ENCODE data around the gene MRPL57.
"Not testable (repeated sequence)": the region's sequence is repeated elsewhere in the genome, so short reads cannot be mapped to it uniquely, and the experiment has no call there.

MRPL57 gene

GRCh38 chr13:21208652-21209154 is 32.2 kb downstream of the MRPL57 start:
- Histone ChIP-seq H3K27ac (no peak overlapping the region), H3K9ac (ENCODE audit: insufficient read length) (no peak overlapping the region), H3K36me3 (ENCODE audit: insufficient read depth, low read length) (no peaks in the 10 kb centered on the region), H3K4me3 (no peak overlapping the region), H3K9me3 (ENCODE audit: low read depth, low read length) (no peaks in the 10 kb centered on the region)
- TF ChIP-seq POLR2AphosphoS5 (IDR thresholded peaks at IDR 0.05; ENCODE audit: borderline replicate concordance, low read depth, low read length) (no peak), EZH2 (IDR thresholded peaks at IDR 0.05) (no peak), FOXP2 (optimal IDR thresholded peaks at IDR 0.05; ENCODE audit: control extremely low read depth, extremely low read length, insufficient read depth) (no peak)
- no peak for DNase-seq (ENCODE audit: low read depth, low spot score)

GRCh38 chr13:21212138-21212775 is 35.8 kb downstream of the MRPL57 start:
- TF ChIP-seq FOXP2 (optimal IDR thresholded peaks at IDR 0.05; ENCODE audit: control extremely low read depth, extremely low read length, insufficient read depth) (no peak), POLR2AphosphoS5 (IDR thresholded peaks at IDR 0.05; ENCODE audit: borderline replicate concordance, low read depth, low read length) (no peak), EZH2 (IDR thresholded peaks at IDR 0.05) (no peak)
- DNase-seq (ENCODE audit: low read depth, low spot score) = no peak

GRCh38 chr13:21215419-21215818 is 39.0 kb downstream of the MRPL57 start:
- not testable (repeated sequence) for H3K27ac ChIP-seq; DNase-seq (ENCODE audit: low read depth, low spot score); H3K36me3 ChIP-seq (ENCODE audit: insufficient read depth, low read length); H3K9ac ChIP-seq (ENCODE audit: insufficient read length); H3K4me3 ChIP-seq; H3K9me3 ChIP-seq (ENCODE audit: low read depth, low read length)

More at GRCh38 chr13:21212138-21212775, 35.8 kb downstream of the MRPL57 start:
- H3K36me3 ChIP-seq (ENCODE audit: insufficient read depth, low read length) = no peaks in the 10 kb centered on the region
- H3K27ac ChIP-seq = no peak overlapping the region
- H3K9ac ChIP-seq (ENCODE audit: insufficient read length) = no peak overlapping the region
- H3K4me3 ChIP-seq = no peak overlapping the region
- H3K9me3 ChIP-seq (ENCODE audit: low read depth, low read length) = no peaks in the 10 kb centered on the region

- Histone ChIP-seq H3K27ac (no peak overlapping the region), H3K36me3 (ENCODE audit: insufficient read depth, low read length) (no peaks in the 10 kb centered on the region), H3K9ac (ENCODE audit: insufficient read length) (no peak overlapping the region), H3K9me3 (ENCODE audit: low read depth, low read length) (no peaks in the 10 kb centered on the region), H3K4me3 (no peak overlapping the region)
- TF ChIP-seq EZH2 (IDR thresholded peaks at IDR 0.05) = no peak
- no peak for TF ChIP-seq POLR2AphosphoS5 (IDR thresholded peaks at IDR 0.05; ENCODE audit: borderline replicate concordance, low read depth, low read length)
- TF ChIP-seq FOXP2 (optimal IDR thresholded peaks at IDR 0.05; ENCODE audit: control extremely low read depth, extremely low read length, insufficient read depth) = no peak
- no peak for DNase-seq (ENCODE audit: low read depth, low spot score)
Observed at GRCh38 chr13:21216332-21216731, 39.9 kb downstream of the MRPL57 start.

- no peaks in the 10 kb centered on the region for H3K36me3 ChIP-seq (ENCODE audit: insufficient read depth, low read length)
- TF ChIP-seq POLR2AphosphoS5 (IDR thresholded peaks at IDR 0.05; ENCODE audit: borderline replicate concordance, low read depth, low read length) = no peak
- H3K27ac ChIP-seq = peak overlapping the region; percentile 42; the same call in 1 of the 2 replicates
- H3K4me3 ChIP-seq = no peak overlapping the region
- H3K9me3 ChIP-seq (ENCODE audit: low read depth, low read length) = no peaks in the 10 kb centered on the region; the same call in 1 of the 2 replicates
- H3K9ac ChIP-seq (ENCODE audit: insufficient read length) = no peak overlapping the region
- DNase-seq (ENCODE audit: low read depth, low spot score) = no peak
Observed at GRCh38 chr13:21218351-21219035, 42.0 kb downstream of the MRPL57 start.

- Histone ChIP-seq H3K27ac (peak overlapping the region; percentile 42; the same call in 1 of the 2 replicates), H3K4me3 (no peak overlapping the region), H3K36me3 (ENCODE audit: insufficient read depth, low read length) (no peaks in the 10 kb centered on the region), H3K9me3 (ENCODE audit: low read depth, low read length) (no peaks in the 10 kb centered on the region; the same call in 1 of the 2 replicates), H3K9ac (ENCODE audit: insufficient read length) (no peak overlapping the region)
- TF ChIP-seq FOXP2 (optimal IDR thresholded peaks at IDR 0.05; ENCODE audit: control extremely low read depth, extremely low read length, insufficient read depth) = no peak
- no peak for DNase-seq (ENCODE audit: low read depth, low spot score)
Observed at GRCh38 chr13:21219036-21219381, 42.6 kb downstream of the MRPL57 start.

GRCh38 chr13:21219716-21220115 is 43.3 kb downstream of the MRPL57 start:
- not testable (repeated sequence) for H3K4me3 ChIP-seq; H3K36me3 ChIP-seq (ENCODE audit: insufficient read depth, low read length); DNase-seq (ENCODE audit: low read depth, low spot score); H3K9me3 ChIP-seq (ENCODE audit: low read depth, low read length); H3K27ac ChIP-seq; H3K9ac ChIP-seq (ENCODE audit: insufficient read length)

GRCh38 chr13:21221268-21221667 is 44.8 kb downstream of the MRPL57 start:
- H3K9me3 ChIP-seq (ENCODE audit: low read depth, low read length) = no peaks in the 10 kb centered on the region; the same call in 1 of the 2 replicates
- no peak overlapping the region for H3K27ac ChIP-seq
- TF ChIP-seq EZH2 (IDR thresholded peaks at IDR 0.05) = no peak
- TF ChIP-seq POLR2AphosphoS5 (IDR thresholded peaks at IDR 0.05; ENCODE audit: borderline replicate concordance, low read depth, low read length) = no peak
- TF ChIP-seq FOXP2 (optimal IDR thresholded peaks at IDR 0.05; ENCODE audit: control extremely low read depth, extremely low read length, insufficient read depth) = no peak
- H3K36me3 ChIP-seq (ENCODE audit: insufficient read depth, low read length) = no peaks in the 10 kb centered on the region
- no peak overlapping the region for H3K4me3 ChIP-seq
- no peak for DNase-seq (ENCODE audit: low read depth, low spot score)
- no peak overlapping the region for H3K9ac ChIP-seq (ENCODE audit: insufficient read length)

- H3K36me3 ChIP-seq (ENCODE audit: insufficient read depth, low read length) = no peaks in the 10 kb centered on the region
- H3K4me3 ChIP-seq = no peak overlapping the region
- TF ChIP-seq FOXP2 (optimal IDR thresholded peaks at IDR 0.05; ENCODE audit: control extremely low read depth, extremely low read length, insufficient read depth) = no peak
- TF ChIP-seq EZH2 (IDR thresholded peaks at IDR 0.05) = no peak
- TF ChIP-seq POLR2AphosphoS5 (IDR thresholded peaks at IDR 0.05; ENCODE audit: borderline replicate concordance, low read depth, low read length) = no peak
- no peaks in the 10 kb centered on the region; the same call in 1 of the 2 replicates for H3K9me3 ChIP-seq (ENCODE audit: low read depth, low read length)
- H3K27ac ChIP-seq = no peak overlapping the region
- no peak for DNase-seq (ENCODE audit: low read depth, low spot score)
- no peak overlapping the region for H3K9ac ChIP-seq (ENCODE audit: insufficient read length)
Observed at GRCh38 chr13:21225082-21225481, 48.6 kb downstream of the MRPL57 start.

All from SK-N-MC (cell line).